ENCODE results near the gene C19orf25. TPM values are rescaled to one million over a fixed set of nuclear protein-coding genes. Genes with fewer than 3 reads are reported as not detected.
A peak's percentile ranks its signal among the peaks of the same experiment; 100 is the strongest.

Gene C19orf25
- total and polyA plus RNA-seq, 2 donors (not counting 1 experiment from before 2014, with no cell fraction given), result 34.2 to 68.3 TPM

GRCh38 chr19:1437609-1438008 lies 41.4 kb downstream of the C19orf25 start:
- WGBS (ENCODE audit: insufficient coverage), result 87% methylated on average over 4 of the region's 8 CpGs
- Histone ChIP-seq H3K4me2 (replicated peaks; ENCODE audit: low read depth, low read length, poor library complexity, severe bottlenecking) (peak overlapping the region; percentile 91), H2AFZ (ENCODE audit: insufficient read depth, low read depth, low read length, poor library complexity, severe bottlenecking) (peak overlapping the region; percentile 82), H3K27ac (ENCODE audit: low read length in 2 of 2) (no peak overlapping the region), H3K9me3 (ENCODE audit: control extremely low read depth in 1 of 3, control insufficient read depth in 2 of 3, insufficient read depth in 1 of 3, low read length in 2 of 3) (no peaks in the 10 kb centered on the region), H3K79me2 (ENCODE audit: control insufficient read depth, insufficient read depth, low read length) (peaks cover 34% of the 10 kb centered on the region), H3K27me3 (replicated peaks in 1 of 4; ENCODE audit: control extremely low read depth in 1 of 4, control insufficient read depth in 3 of 4, insufficient read depth in 4 of 4, low read length in 3 of 4) (no peaks in the 10 kb centered on the region), H3K4me3 (ENCODE audit: control extremely low read depth in 1 of 5, extremely low read depth in 1 of 5, insufficient read depth in 1 of 5, low read depth in 2 of 5, low read length in 4 of 5) (peak overlapping the region in 2 of 5 experiments; percentile 97 to 100), H4K20me1 (ENCODE audit: control insufficient read depth, insufficient read depth, low read length, poor library complexity, severe bottlenecking) (peaks cover 70% of the 10 kb centered on the region), H3K9ac (ENCODE audit: low read length) (no peak overlapping the region), H3K36me3 (replicated peaks in 1 of 2; ENCODE audit: control extremely low read depth in 1 of 2, control insufficient read depth in 1 of 2, extremely low read depth in 1 of 2, insufficient read depth in 2 of 2, low read length in 1 of 2) (peaks cover 0 to 51% of the 10 kb centered on the region in 2 experiments), H3K4me1 (ENCODE audit: control insufficient read depth in 2 of 2, insufficient read depth in 2 of 2, low read length in 2 of 2) (peaks cover 7 to 16% of the 10 kb centered on the region in 2 donors)
- Mint-ChIP-seq H3K4me1 (peaks cover 18% of the 10 kb centered on the region), H3K4me3 (peak overlapping the region; percentile 99), H3K27ac (no peak overlapping the region), H3K9me3 (ENCODE audit: insufficient read depth) (no peaks in the 10 kb centered on the region), H3K27me3 (no peaks in the 10 kb centered on the region)
- ATAC-seq (ENCODE audit: low read depth) (no peak), DNase-seq (no peak)
- CTCF ChIA-PET, result interaction anchor here (0.7 to 1.4 kb wide), 7 partner anchors 20 to 231 kb away, joined by 3 to 4 read pairs (median 3); no protein-coding TSS in a partner anchor
- intact Hi-C loops (cut with micrococcal nuclease), result loop anchor here (1.0 kb wide), 1 partner anchor 30 kb away; the partner anchor contains the start of gene DAZAP1
- no peak for TF ChIP-seq EZH2 (IDR thresholded peaks at IDR 0.05; ENCODE audit: borderline replicate concordance, insufficient read depth, low read depth, low read length, poor library complexity, severe bottlenecking)
- no peak for TF ChIP-seq CTCF (IDR thresholded peaks at IDR 0.05)
- POLR2A ChIA-PET, result interaction anchor here (0.7 kb wide), 1 partner anchor 328 kb away, joined by 3 read pairs; no protein-coding TSS in a partner anchor

- Histone ChIP-seq H4K20me1 (ENCODE audit: control insufficient read depth, insufficient read depth, low read length, poor library complexity, severe bottlenecking) (peaks cover 62% of the 10 kb centered on the region), H3K9ac (ENCODE audit: low read length) (no peak overlapping the region), H3K27ac (ENCODE audit: low read length in 2 of 2) (no peak overlapping the region), H2AFZ (ENCODE audit: insufficient read depth, low read depth, low read length, poor library complexity, severe bottlenecking) (no peak overlapping the region), H3K4me1 (ENCODE audit: control insufficient read depth in 2 of 2, insufficient read depth in 2 of 2, low read length in 2 of 2) (peaks cover 7 to 16% of the 10 kb centered on the region in 2 donors), H3K9me3 (ENCODE audit: control extremely low read depth in 1 of 3, control insufficient read depth in 2 of 3, insufficient read depth in 1 of 3, low read length in 2 of 3) (no peaks in the 10 kb centered on the region), H3K4me3 (ENCODE audit: control extremely low read depth in 1 of 5, extremely low read depth in 1 of 5, insufficient read depth in 1 of 5, low read depth in 2 of 5, low read length in 4 of 5) (no peak overlapping the region), H3K27me3 (replicated peaks in 1 of 4; ENCODE audit: control extremely low read depth in 1 of 4, control insufficient read depth in 3 of 4, insufficient read depth in 4 of 4, low read length in 3 of 4) (no peaks in the 10 kb centered on the region), H3K4me2 (replicated peaks; ENCODE audit: low read depth, low read length, poor library complexity, severe bottlenecking) (no peak overlapping the region), H3K79me2 (ENCODE audit: control insufficient read depth, insufficient read depth, low read length) (peaks cover 41% of the 10 kb centered on the region), H3K36me3 (replicated peaks in 1 of 2; ENCODE audit: control extremely low read depth in 1 of 2, control insufficient read depth in 1 of 2, extremely low read depth in 1 of 2, insufficient read depth in 2 of 2, low read length in 1 of 2) (peaks cover 0 to 52% of the 10 kb centered on the region in 2 experiments)
- H3K9me3 Mint-ChIP-seq (ENCODE audit: insufficient read depth), result no peaks in the 10 kb centered on the region
- H3K27ac Mint-ChIP-seq, result no peak overlapping the region
- ATAC-seq (ENCODE audit: low read depth), result no peak
- no peak for TF ChIP-seq CTCF (IDR thresholded peaks at IDR 0.05)
- no peaks in the 10 kb centered on the region for H3K27me3 Mint-ChIP-seq
- 92% methylated on average over 19 of the region's 21 CpGs for WGBS (ENCODE audit: insufficient coverage)
- H3K4me1 Mint-ChIP-seq, result peaks cover 14% of the 10 kb centered on the region
- ChIA-PET POLR2A (no interaction called here), CTCF (interaction anchor here (1.3 kb wide), 1 partner anchor 191 kb away, joined by 3 read pairs; no protein-coding TSS in a partner anchor)
- H3K4me3 Mint-ChIP-seq, result no peak overlapping the region
- intact Hi-C loops (cut with micrococcal nuclease), result no loop called here
- DNase-seq, result no peak
Measured at GRCh38 chr19:1435378-1435989, 43.5 kb downstream of the C19orf25 start.

Measured in B cell (primary cell).